ENCODE measurements around the gene SMPDL3B. TPM values are rescaled to one million over a fixed set of nuclear protein-coding genes. Genes with fewer than 3 reads are reported as not detected.

SMPDL3B gene, protein sequence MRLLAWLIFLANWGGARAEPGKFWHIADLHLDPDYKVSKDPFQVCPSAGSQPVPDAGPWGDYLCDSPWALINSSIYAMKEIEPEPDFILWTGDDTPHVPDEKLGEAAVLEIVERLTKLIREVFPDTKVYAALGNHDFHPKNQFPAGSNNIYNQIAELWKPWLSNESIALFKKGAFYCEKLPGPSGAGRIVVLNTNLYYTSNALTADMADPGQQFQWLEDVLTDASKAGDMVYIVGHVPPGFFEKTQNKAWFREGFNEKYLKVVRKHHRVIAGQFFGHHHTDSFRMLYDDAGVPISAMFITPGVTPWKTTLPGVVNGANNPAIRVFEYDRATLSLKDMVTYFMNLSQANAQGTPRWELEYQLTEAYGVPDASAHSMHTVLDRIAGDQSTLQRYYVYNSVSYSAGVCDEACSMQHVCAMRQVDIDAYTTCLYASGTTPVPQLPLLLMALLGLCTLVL
- 113 and 152 TPM in 2 replicates for polyA plus RNA-seq

GRCh38 chr1:27934818-27935549 lies at the start of gene SMPDL3B:
SMPDL3B (plus strand) TSS chr1:27935000; CDS start chr1:27935184, 184 bp downstream.

GRCh38 chr1:27959792-27960603 lies 25.2 kb downstream of the SMPDL3B start, which contains the start of gene XKR8:
XKR8 (plus strand) TSS chr1:27959973; CDS start chr1:27960070, 97 bp downstream.

Other genes with a start within 250 kb of the SMPDL3B start
- gene FAM76A, start 209.0 kb upstream of the SMPDL3B start, polyA plus RNA-seq, result 11.3 and 13.3 TPM in 2 replicates
- 88.1 and 91.1 TPM in 2 replicates for gene STX12, start 161.8 kb upstream of the SMPDL3B start, polyA plus RNA-seq
- 33.9 and 40.5 TPM in 2 replicates for gene PPP1R8, start 104.2 kb upstream of the SMPDL3B start, polyA plus RNA-seq
- 0.43 and 0.78 TPM in 2 replicates for gene THEMIS2, start 62.5 kb upstream of the SMPDL3B start, polyA plus RNA-seq
- 131 and 161 TPM in 2 replicates for gene RPA2, start 20.4 kb upstream of the SMPDL3B start, polyA plus RNA-seq
- gene XKR8, start 25.0 kb downstream of the SMPDL3B start, polyA plus RNA-seq, result 4.6 and 6.9 TPM in 2 replicates
- 14.8 and 15.8 TPM in 2 replicates for gene EYA3, start 153.6 kb downstream of the SMPDL3B start, polyA plus RNA-seq
- not detected in 2 replicates for gene PTAFR, start 241.7 kb downstream of the SMPDL3B start, polyA plus RNA-seq